WERI-Rb-1 (cell line): ENCODE measurements around the gene AGRN.
A peak's percentile ranks its signal among the peaks of the same experiment; 100 is the strongest.

Experiments
- DNase-seq: peaks from one replicate; pipeline ENCODE4 v3.0.0-alpha.2; 2020
- H3K27ac ChIP-seq: fragments of 250-450 bp; sonication (Bioruptor Pico); 2 replicates; pipeline ENCODE4 v1.5.1; 2020; ENCODE audit warnings: mild to moderate bottlenecking, moderate library complexity
- H3K27me3 ChIP-seq: fragments of 250-450 bp; sonication (Bioruptor Pico); 2 replicates; pipeline ENCODE4 v1.5.1; 2021; ENCODE audit warnings: mild to moderate bottlenecking, low read depth, moderate library complexity; ENCODE audit not compliant: insufficient read depth, severe bottlenecking
- H3K36me3 ChIP-seq: fragments of 250-450 bp; sonication (Bioruptor Pico); 2 replicates; pipeline ENCODE4 v1.5.1; 2020; ENCODE audit warnings: mild to moderate bottlenecking, moderate library complexity
- H3K4me3 ChIP-seq: 2 replicates; pipeline ENCODE4 v1.5.1; 2011; ENCODE audit warnings: low read depth, mild to moderate bottlenecking, control low read depth, low read length
- H3K9me3 ChIP-seq: fragments of 250-450 bp; sonication (Bioruptor Pico); 2 replicates; pipeline ENCODE4 v1.5.1; 2021; ENCODE audit warnings: mild to moderate bottlenecking, moderate library complexity; ENCODE audit not compliant: severe bottlenecking
- TF ChIP-seq, protein P1 (sequence below): IDR thresholded peaks from 2 replicates; pipeline ENCODE4 v1.5.1; 2011; ENCODE audit warnings: low read depth, mild to moderate bottlenecking, control low read depth, inconsistent platforms, low read length

The AGRN gene

DNA sequence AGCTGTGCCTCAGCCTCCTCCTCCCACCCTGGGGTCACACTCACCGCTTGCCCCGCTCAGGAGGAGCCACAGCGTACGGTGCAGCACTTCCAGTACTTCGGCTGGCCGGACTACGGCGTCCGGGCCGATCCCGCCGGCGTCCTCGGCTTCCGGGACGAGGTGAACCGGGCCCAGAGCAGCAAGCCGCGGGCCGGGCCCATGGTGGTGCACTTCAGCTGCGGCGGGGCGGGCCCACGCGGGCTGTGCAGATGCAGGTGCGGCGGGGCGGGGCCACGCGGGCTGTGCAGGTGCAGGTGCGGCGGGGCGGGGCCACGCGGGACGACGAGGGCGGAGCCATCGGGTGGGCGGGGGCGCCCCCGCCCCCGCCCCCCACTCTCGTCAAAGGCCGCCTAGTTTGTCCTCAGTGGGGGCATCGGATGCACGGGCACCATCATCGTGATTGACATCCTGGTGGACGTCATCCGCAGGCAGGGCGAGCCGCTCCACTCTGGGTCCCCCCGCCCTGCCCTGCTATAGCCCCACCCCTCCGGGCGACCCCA is 48.7 kb downstream of the AGRN start:
- TF ChIP-seq, protein P1, sequence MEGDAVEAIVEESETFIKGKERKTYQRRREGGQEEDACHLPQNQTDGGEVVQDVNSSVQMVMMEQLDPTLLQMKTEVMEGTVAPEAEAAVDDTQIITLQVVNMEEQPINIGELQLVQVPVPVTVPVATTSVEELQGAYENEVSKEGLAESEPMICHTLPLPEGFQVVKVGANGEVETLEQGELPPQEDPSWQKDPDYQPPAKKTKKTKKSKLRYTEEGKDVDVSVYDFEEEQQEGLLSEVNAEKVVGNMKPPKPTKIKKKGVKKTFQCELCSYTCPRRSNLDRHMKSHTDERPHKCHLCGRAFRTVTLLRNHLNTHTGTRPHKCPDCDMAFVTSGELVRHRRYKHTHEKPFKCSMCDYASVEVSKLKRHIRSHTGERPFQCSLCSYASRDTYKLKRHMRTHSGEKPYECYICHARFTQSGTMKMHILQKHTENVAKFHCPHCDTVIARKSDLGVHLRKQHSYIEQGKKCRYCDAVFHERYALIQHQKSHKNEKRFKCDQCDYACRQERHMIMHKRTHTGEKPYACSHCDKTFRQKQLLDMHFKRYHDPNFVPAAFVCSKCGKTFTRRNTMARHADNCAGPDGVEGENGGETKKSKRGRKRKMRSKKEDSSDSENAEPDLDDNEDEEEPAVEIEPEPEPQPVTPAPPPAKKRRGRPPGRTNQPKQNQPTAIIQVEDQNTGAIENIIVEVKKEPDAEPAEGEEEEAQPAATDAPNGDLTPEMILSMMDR: no peak
- Histone ChIP-seq H3K27me3 (no peaks in the 10 kb centered on the region), H3K36me3 (no peaks in the 10 kb centered on the region), H3K27ac (no peak overlapping the region), H3K9me3 (no peaks in the 10 kb centered on the region), H3K4me3 (peak overlapping the region; percentile 58)
- no peak for DNase-seq

DNA sequence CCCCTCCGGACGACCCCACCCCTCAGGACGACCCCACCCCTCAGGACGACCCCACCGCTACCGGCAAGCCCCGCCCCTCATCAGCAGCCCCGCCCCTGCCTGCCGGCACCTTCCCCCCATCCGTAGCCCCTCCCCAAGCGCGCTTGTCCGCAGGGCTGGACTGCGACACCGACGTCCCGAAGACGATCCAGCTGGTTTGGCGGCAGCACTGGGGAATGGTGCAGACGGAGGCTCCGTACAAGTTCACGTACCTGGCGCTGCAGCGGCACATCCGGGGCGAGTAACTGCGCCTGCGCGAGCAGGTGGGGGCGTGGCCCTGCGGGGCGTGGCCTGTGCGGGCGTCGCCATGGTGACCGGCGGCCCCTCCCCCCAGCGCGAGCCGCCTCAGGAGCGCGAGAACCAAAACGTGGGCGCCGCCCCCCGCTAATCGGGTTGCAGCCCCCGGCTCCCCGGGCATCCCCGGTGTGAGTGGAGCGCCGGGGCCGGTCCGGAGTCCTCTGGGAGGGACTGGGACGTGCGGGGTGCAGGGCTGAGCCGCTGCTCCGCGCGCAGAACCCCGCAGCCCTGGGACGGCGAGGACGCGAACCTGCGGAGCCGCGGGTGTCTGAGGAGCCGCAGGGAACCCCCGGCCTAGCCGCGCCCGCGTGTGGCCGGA is 49.3 kb downstream of the AGRN start:
- H3K9me3 ChIP-seq: no peaks in the 10 kb centered on the region
- peak overlapping the region; percentile 58 for H3K4me3 ChIP-seq
- no peaks in the 10 kb centered on the region for H3K27me3 ChIP-seq
- peak; percentile 84 for DNase-seq
- peak overlapping the region; percentile 26; the same call in 1 of the 2 replicates for H3K27ac ChIP-seq
- TF ChIP-seq, protein P1: no peak
- H3K36me3 ChIP-seq: no peaks in the 10 kb centered on the region

DNA sequence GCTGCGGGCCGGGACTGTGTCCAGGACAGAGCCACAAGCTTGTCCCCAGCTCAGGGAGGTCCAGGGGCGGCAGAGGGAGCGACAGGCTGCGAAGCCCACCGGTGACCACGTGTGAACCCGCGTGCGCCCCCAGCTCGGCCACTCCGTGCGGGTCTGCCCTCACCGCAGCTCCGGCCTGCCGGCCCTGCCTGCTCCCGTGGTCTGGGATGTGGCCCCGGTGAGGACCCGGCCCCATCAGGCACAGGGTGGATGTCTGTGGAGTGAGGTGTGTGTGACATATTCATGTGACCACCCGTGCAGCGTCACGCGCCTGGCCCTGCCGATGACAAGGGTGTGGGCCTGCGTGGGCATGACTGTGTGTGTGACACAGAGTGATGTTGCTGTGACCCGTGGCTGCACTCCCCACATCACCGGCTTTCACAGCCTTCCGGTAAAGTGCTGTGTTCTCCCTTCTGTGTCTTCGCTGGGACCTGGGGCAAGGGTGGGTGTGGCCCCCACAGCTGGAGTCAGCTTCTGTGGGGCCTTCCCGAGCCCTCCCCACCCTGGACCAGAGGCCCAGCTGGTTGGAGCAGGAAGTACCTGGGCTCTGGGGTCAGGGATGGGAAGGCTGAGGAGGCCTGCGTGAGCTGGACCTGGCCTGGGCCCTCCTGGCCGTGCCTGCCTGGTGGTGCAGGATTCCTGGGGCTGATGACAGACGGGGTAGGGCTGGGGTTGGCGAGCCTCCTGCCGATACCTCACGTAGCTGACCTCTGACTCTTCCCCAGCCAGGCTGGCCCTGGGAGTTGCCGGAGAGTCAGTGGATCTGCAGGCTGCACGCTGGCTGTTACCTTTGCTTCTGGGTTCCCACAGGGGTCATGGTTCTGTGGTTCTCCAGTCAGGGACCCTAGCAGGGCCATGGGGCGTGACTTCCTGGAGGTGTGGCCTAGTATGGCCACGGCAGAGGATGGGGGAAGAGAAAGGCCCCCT is 50.1 kb downstream of the AGRN start:
- no peaks in the 10 kb centered on the region for H3K9me3 ChIP-seq
- peak overlapping the region; percentile 58 for H3K4me3 ChIP-seq
- no peak for DNase-seq
- TF ChIP-seq, protein P1: no peak
- no peaks in the 10 kb centered on the region for H3K36me3 ChIP-seq
- no peak overlapping the region for H3K27ac ChIP-seq
- peaks cover 3% of the 10 kb centered on the region for H3K27me3 ChIP-seq

DNA sequence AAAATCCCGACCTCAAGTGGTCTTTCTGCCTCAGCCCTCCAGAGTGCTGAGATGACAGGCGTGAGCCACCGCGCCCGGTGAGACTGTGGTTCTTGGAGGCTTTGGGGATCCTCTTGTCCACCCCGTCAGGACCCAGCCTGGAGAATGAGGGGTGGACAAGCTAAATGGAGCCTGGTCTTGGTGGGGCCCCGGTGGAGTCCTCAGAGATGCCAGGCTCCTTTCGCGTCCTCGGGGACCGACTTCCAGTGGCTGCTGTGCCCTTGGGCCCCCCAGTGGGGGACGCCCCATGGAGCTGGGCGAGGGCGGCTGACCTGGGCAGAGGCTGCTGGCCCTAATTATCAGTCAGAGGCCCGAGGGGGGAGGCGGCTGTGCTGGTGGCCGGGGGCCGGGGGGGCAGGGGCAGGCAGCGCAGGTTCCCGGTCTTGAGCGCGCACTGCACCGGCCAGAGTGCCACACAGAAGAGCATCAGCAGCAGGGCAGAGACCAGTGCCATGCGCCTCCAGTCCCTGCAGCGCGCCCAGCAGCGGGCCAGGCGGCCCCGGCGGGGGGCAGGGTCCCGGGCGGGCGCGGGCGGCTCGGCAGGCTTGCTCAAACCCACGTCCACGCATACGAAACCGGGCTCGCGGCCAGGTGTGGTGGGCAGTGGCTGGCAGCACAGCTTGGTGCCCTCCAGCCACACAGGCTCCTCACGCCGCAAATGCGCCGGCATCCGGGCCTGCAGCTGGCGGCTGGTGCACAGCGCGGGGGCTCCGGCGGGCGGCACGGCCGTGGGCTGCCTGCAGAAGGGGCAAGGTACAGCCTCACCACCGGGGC is 51.8 kb downstream of the AGRN start:
- Histone ChIP-seq H3K27ac (no peak overlapping the region), H3K9me3 (no peaks in the 10 kb centered on the region), H3K4me3 (no peak overlapping the region), H3K27me3 (peaks cover 7% of the 10 kb centered on the region), H3K36me3 (no peaks in the 10 kb centered on the region)
- no peak for DNase-seq
- TF ChIP-seq, protein P1: no peak

DNA sequence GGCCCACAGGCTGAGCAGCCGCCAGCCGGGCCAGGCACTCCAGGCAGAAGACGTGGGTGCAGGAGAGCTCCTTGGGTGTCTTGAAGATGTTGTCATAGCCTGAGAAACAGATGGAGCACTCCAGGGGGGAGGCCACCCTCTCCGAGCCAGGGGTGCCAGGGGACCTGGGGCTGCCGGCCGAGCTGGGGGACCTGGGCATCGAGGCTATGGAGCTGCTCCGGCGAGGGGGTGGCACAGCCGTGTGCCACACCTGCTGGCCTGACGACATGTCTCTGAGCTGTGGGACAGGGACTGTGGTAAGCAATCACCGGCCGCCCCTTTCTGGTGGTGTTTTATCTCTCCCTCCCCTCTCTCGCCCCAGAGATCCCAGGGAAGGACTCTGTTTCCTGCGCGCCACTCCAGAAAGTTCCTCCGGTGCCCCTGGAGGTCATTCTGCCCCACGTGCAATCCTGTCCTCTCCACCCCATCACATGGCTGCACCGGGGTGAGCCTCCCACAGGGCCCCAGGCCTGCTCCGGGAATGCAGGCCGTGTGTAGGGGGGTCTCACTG is 52.5 kb downstream of the AGRN start:
- H3K36me3 ChIP-seq: no peaks in the 10 kb centered on the region
- no peak overlapping the region for H3K27ac ChIP-seq
- H3K9me3 ChIP-seq: no peaks in the 10 kb centered on the region
- no peak overlapping the region for H3K4me3 ChIP-seq
- peaks cover 7% of the 10 kb centered on the region for H3K27me3 ChIP-seq
- TF ChIP-seq, protein P1: no peak
- no peak for DNase-seq
